HG02870 (cell line): ENCODE results near the gene EPB41L4A.

Source experiments
- ATAC-seq: cut with Tn5 transposase; IDR thresholded peaks from one replicate; pipeline ENCODE4 v1.9.1; 2021; ENCODE audit warnings: mild to moderate bottlenecking, moderate library complexity; ENCODE audit not compliant: unreplicated experiment

Gene EPB41L4A

GRCh38 chr5:112316006-112316405 lies 103.1 kb downstream of the EPB41L4A start:
- no peak for ATAC-seq

- no peak for ATAC-seq
Observed at GRCh38 chr5:112312295-112313275, 106.5 kb downstream of the EPB41L4A start.

- ATAC-seq, result no peak
Observed at GRCh38 chr5:112310746-112311145, 108.3 kb downstream of the EPB41L4A start.

- no peak for ATAC-seq
Observed at GRCh38 chr5:112308608-112309007, 110.5 kb downstream of the EPB41L4A start.

- ATAC-seq, result no peak
Observed at GRCh38 chr5:112306956-112307355, 112.1 kb downstream of the EPB41L4A start.

GRCh38 chr5:112304743-112305142 lies 114.3 kb downstream of the EPB41L4A start:
- ATAC-seq, result no peak

GRCh38 chr5:112303685-112304084 lies 115.4 kb downstream of the EPB41L4A start:
- no peak for ATAC-seq

GRCh38 chr5:112294126-112294525 lies 125.0 kb downstream of the EPB41L4A start:
- no peak for ATAC-seq

GRCh38 chr5:112293587-112293986 lies 125.5 kb downstream of the EPB41L4A start:
- no peak for ATAC-seq

GRCh38 chr5:112290691-112291090 lies 128.4 kb downstream of the EPB41L4A start:
- no peak for ATAC-seq

- ATAC-seq, result no peak
Observed at GRCh38 chr5:112289465-112289864, 129.6 kb downstream of the EPB41L4A start.

GRCh38 chr5:112283943-112284929 lies 134.8 kb downstream of the EPB41L4A start:
- no peak for ATAC-seq

- no peak for ATAC-seq
Observed at GRCh38 chr5:112283034-112283582, 136.0 kb downstream of the EPB41L4A start.

- ATAC-seq, result no peak
Observed at GRCh38 chr5:112279082-112279481, 140.0 kb downstream of the EPB41L4A start.

GRCh38 chr5:112276991-112277390 lies 142.1 kb downstream of the EPB41L4A start:
- no peak for ATAC-seq

GRCh38 chr5:112275671-112276070 lies 143.4 kb downstream of the EPB41L4A start:
- no peak for ATAC-seq

GRCh38 chr5:112270299-112271293 lies 148.5 kb downstream of the EPB41L4A start:
- ATAC-seq, result peak; percentile 73

- no peak for ATAC-seq
Observed at GRCh38 chr5:112267231-112267630, 151.8 kb downstream of the EPB41L4A start.

GRCh38 chr5:112264666-112265065 lies 154.4 kb downstream of the EPB41L4A start:
- no peak for ATAC-seq

- no peak for ATAC-seq
Observed at GRCh38 chr5:112264151-112264550, 154.9 kb downstream of the EPB41L4A start.
